PC-9 (cell line): ENCODE measurements around the gene DBNL. TPM values are rescaled to one million over a fixed set of nuclear protein-coding genes. Genes with fewer than 3 reads are reported as not detected.

Experiments used
- BruUV-seq: library from RNA; stranded (reverse); fragments of 400-500 nt; replicated peaks from 2 replicates; lab custom pipeline; 2021; lab: Mats Ljungman, UMichigan
- CTCF ChIA-PET: fragments of 300-600 bp; sonication (Branson Sonifier 250); formaldehyde crosslinking; loops from one replicate; lab custom pipeline; 2022; ENCODE audit warnings: antibody characterized with exemption; lab: Charles Lee
- POLR2A ChIA-PET: fragments of 300-600 bp; sonication (Branson Sonifier 250); formaldehyde crosslinking; loops from one replicate; lab custom pipeline; 2022; ENCODE audit warnings: antibody characterized with exemption; ENCODE audit not compliant: unreplicated experiment; lab: Charles Lee
- DNase-seq, 2 experiments: peaks; one replicate each; pipeline versions ENCODE4 v3.0.0 to v3.0.0-alpha.2; 2015 to 2022; ENCODE audit warnings: mixed read lengths in 1 of 2
- H2AFZ ChIP-seq: fragments of 200-600 bp; sonication (generic); 2 replicates; pipeline ENCODE4 v1.8.1; 2017; ENCODE audit warnings: antibody characterized with exemption
- H3F3A ChIP-seq: fragments of 200-600 bp; sonication (generic); 2 replicates; pipeline ENCODE4 v1.8.1; 2017; ENCODE audit warnings: antibody characterized with exemption, mild to moderate bottlenecking, low read depth; ENCODE audit not compliant: insufficient read depth
- H3K27ac ChIP-seq: fragments of 200-600 bp; sonication (generic); 2 replicates; pipeline ENCODE4 v1.6.1; 2016; ENCODE audit warnings: mixed run types
- H3K27me3 ChIP-seq: fragments of 200-600 bp; sonication (generic); 2 replicates; pipeline ENCODE4 v1.6.1; 2016; ENCODE audit warnings: low read depth, mixed run types; ENCODE audit not compliant: insufficient read depth
- H3K36me3 ChIP-seq: fragments of 200-600 bp; sonication (generic); 2 replicates; pipeline ENCODE4 v1.6.1; 2016; ENCODE audit warnings: low read depth, mixed run types
- H3K4me1 ChIP-seq: fragments of 200-600 bp; sonication (generic); replicated peaks from 2 replicates; pipeline ENCODE4 v1.6.1; 2016; ENCODE audit warnings: mixed run types; ENCODE audit not compliant: insufficient read depth
- H3K4me2 ChIP-seq: fragments of 200-600 bp; sonication (generic); 2 replicates; pipeline ENCODE4 v1.6.1; 2017; ENCODE audit warnings: mixed run types
- H3K4me3 ChIP-seq: fragments of 200-600 bp; sonication (generic); 2 replicates; pipeline ENCODE4 v1.6.1; 2016; ENCODE audit warnings: mixed run types
- H3K79me2 ChIP-seq: fragments of 200-600 bp; sonication (generic); 2 replicates; pipeline ENCODE4 v1.6.1; 2017; ENCODE audit warnings: low read depth, mixed run types
- H3K9me2 ChIP-seq: fragments of 200-600 bp; sonication (generic); 2 replicates; pipeline ENCODE4 v1.8.1; 2017; ENCODE audit warnings: mild to moderate bottlenecking; ENCODE audit not compliant: insufficient read depth
- H3K9me3 ChIP-seq: fragments of 200-600 bp; sonication (generic); 2 replicates; pipeline ENCODE4 v1.8.1; 2016; ENCODE audit warnings: low read depth; ENCODE audit not compliant: insufficient read depth
- H4K20me1 ChIP-seq: fragments of 200-600 bp; sonication (generic); 2 replicates; pipeline ENCODE4 v1.8.1; 2017; ENCODE audit not compliant: insufficient read depth
- EZH2 ChIP-seq: fragments of 200-600 bp; sonication (generic); IDR thresholded peaks from 2 replicates; pipeline ENCODE4 v1.8.0; 2017; ENCODE audit warnings: antibody characterized with exemption, low read depth
- intact Hi-C: fragments of 100-400 bp; cut with micrococcal nuclease; formaldehyde crosslinking; loops from one replicate; pipeline ENCODE4 v1.10.0; 2022; ENCODE audit not compliant: unreplicated experiment
- total RNA-seq: library from RNA; stranded (reverse); gene quantifications from 2 replicates; pipeline ENCODE4 v1.2.3, GENCODE V29; 2021
- TF ChIP-seq, protein P1 (sequence below): fragments of 200-600 bp; sonication (generic); conservative IDR thresholded peaks from 2 replicates; pipeline ENCODE4 v1.6.1; 2017; ENCODE audit warnings: mixed run types, antibody characterized with exemption, mild to moderate bottlenecking, moderate library complexity

Gene DBNL
- total RNA-seq, 1 experiment from 2014 or later, result 70.7 TPM

DNA sequence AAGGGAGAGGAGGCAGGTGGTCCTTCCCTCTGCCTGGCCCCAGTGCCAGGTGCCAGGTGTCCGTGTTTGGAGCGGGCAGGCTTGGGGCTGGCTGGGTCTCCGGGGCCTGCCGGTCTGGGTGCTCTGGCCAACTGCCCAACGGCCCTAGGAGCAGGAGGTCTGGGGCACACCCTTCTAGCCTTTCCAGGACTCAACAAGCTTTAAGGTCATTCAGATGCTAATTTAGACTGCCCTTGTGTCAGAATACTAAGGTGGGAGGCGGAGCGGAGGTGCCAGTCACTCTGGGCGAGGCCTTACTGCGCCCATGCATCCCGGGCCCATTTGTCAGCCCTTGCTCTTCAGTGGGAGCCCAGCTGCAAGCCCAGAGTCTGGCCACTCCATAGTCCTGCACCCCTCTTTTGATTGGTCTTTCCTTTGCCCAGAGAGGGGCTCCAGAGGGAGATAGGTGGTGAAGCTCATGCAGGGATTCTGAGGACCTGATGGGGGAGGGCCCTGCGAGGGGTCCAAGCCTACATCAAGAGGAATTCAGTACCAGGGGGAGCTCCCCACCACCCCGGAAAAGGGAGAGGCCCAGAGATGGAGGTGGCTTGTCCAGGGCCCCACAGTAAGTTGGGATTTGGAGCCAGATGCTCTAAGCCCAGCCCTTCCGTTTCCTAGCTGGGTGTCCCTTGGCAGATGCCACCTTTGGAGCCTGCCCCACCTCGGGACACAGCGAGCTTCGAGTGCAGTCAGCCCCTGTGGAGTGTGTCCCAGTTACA is 19.6 kb downstream of the DBNL start:
- no peak overlapping the region for H2AFZ ChIP-seq
- no peaks in the 10 kb centered on the region for H3K27me3 ChIP-seq
- TF ChIP-seq, protein P1, sequence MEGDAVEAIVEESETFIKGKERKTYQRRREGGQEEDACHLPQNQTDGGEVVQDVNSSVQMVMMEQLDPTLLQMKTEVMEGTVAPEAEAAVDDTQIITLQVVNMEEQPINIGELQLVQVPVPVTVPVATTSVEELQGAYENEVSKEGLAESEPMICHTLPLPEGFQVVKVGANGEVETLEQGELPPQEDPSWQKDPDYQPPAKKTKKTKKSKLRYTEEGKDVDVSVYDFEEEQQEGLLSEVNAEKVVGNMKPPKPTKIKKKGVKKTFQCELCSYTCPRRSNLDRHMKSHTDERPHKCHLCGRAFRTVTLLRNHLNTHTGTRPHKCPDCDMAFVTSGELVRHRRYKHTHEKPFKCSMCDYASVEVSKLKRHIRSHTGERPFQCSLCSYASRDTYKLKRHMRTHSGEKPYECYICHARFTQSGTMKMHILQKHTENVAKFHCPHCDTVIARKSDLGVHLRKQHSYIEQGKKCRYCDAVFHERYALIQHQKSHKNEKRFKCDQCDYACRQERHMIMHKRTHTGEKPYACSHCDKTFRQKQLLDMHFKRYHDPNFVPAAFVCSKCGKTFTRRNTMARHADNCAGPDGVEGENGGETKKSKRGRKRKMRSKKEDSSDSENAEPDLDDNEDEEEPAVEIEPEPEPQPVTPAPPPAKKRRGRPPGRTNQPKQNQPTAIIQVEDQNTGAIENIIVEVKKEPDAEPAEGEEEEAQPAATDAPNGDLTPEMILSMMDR, result no peak
- no peak for TF ChIP-seq EZH2
- H3K9me3 ChIP-seq, result no peaks in the 10 kb centered on the region
- no peak overlapping the region for H3K27ac ChIP-seq
- intact Hi-C loops, result no loop called here
- DNase-seq, result no peak
- H3K36me3 ChIP-seq, result peaks cover 4% of the 10 kb centered on the region; the same call in 1 of the 2 replicates
- peaks cover 44% of the 10 kb centered on the region for H3F3A ChIP-seq
- H4K20me1 ChIP-seq, result peaks cover 30% of the 10 kb centered on the region; the same call in 1 of the 2 replicates
- CTCF ChIA-PET, result no interaction called here
- H3K4me3 ChIP-seq, result no peak overlapping the region
- BruUV-seq, result no TSS peak
- H3K4me2 ChIP-seq, result no peak overlapping the region
- POLR2A ChIA-PET, result interaction anchor here (0.7 kb wide), 1 partner anchor 8 kb away, joined by 3 read pairs; no protein-coding TSS in a partner anchor
- no peaks in the 10 kb centered on the region for H3K9me2 ChIP-seq
- no peaks in the 10 kb centered on the region for H3K79me2 ChIP-seq
- H3K4me1 ChIP-seq, result no peaks in the 10 kb centered on the region

- ChIA-PET CTCF (interaction anchor here (0.5 kb wide), 1 partner anchor 17 kb away, joined by 8 read pairs; no protein-coding TSS in a partner anchor), POLR2A (no interaction called here)
- Histone ChIP-seq H3K36me3 (0 out of 2 replicates have a peak, but pooled peaks cover 3% of the 10 kb centered on the region), H2AFZ (no peak overlapping the region), H3K79me2 (no peaks in the 10 kb centered on the region), H3K9me2 (no peaks in the 10 kb centered on the region), H3K4me2 (no peak overlapping the region), H4K20me1 (peaks cover 29% of the 10 kb centered on the region; the same call in 1 of the 2 replicates), H3K4me3 (no peak overlapping the region), H3F3A (peaks cover 45% of the 10 kb centered on the region), H3K9me3 (no peaks in the 10 kb centered on the region), H3K27ac (no peak overlapping the region), H3K27me3 (no peaks in the 10 kb centered on the region), H3K4me1 (no peaks in the 10 kb centered on the region)
- intact Hi-C loops, result no loop called here
- TF ChIP-seq, protein P1, result no peak
- no peak for TF ChIP-seq EZH2
- BruUV-seq, result no TSS peak
- no peak for DNase-seq
Measured at GRCh38 chr7:44064791-44065430, 20.4 kb downstream of the DBNL start.

DNA sequence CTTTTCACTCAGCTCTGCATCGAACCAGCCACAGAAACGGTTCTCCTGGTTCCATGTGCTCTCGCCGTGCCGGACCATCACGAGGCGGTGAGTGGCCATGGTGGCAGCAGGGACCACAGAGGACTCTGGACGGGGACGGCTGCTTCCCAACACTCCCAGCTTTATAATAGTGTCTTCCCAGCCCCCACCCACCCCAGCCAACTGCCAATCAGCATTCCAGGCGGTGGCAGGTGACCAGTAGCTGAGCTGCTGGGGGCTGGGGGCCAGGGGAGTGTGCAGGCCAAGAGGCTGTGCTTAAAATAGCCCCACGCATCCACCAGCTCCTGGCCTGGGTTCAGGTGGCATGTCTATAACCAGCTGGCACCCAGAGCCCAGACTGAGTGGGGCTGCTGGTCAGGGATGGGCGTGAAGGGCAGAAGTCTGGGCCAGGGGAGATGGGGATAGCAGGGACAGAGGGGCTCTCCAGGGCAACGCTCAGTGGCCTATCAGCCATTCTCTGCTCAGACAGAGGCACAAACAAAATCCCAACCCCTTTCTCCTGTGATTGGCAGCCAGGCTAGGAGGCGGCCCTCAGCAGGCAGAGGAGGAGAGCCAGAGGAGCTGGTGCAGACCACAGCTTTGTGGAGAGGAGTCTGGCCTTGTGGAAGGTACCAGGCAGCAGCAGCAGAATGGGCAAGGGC is 21.1 kb downstream of the DBNL start, which contains the start of gene PGAM2:
Gene PGAM2 (minus strand): TSS at position 137 of the 680 bp plus-strand sequence. CDS start 38 bp downstream, at position 99.
- no TSS peak for BruUV-seq
- H3K27ac ChIP-seq, result no peak within 1 kb of the TSS
- H2AFZ ChIP-seq, result no peak within 1 kb of the TSS
- H3K79me2 ChIP-seq, result no peaks in the 10 kb centered on the region
- ChIA-PET POLR2A (no interaction called here), CTCF (interaction anchor here (0.5 kb wide), 1 partner anchor 16 kb away, joined by 8 read pairs; no protein-coding TSS in a partner anchor)
- H3K4me1 ChIP-seq, result peaks cover under 1% of the 10 kb centered on the region; the same call in 1 of the 2 replicates
- TF ChIP-seq EZH2, result no peak
- TF ChIP-seq, protein P1, result no peak
- H4K20me1 ChIP-seq, result peaks cover 23% of the 10 kb centered on the region; the same call in 1 of the 2 replicates
- H3K4me2 ChIP-seq, result no peak within 1 kb of the TSS
- no peaks in the 10 kb centered on the region for H3K27me3 ChIP-seq
- H3F3A ChIP-seq, result peaks cover 47% of the 10 kb centered on the region
- no peaks in the 10 kb centered on the region for H3K9me3 ChIP-seq
- no peak within 1 kb of the TSS for H3K4me3 ChIP-seq
- H3K9me2 ChIP-seq, result no peaks in the 10 kb centered on the region
- intact Hi-C loops, result no loop called here
- no peak for DNase-seq
- H3K36me3 ChIP-seq, result no peaks in the 10 kb centered on the region
